Liver (tissue), 3 donors: ENCODE data around the gene CORT.

ENCODE experiments used
- CTCF ChIP-seq: fragments of 150-350 bp; IDR thresholded peaks from 2 replicates; pipeline ENCODE4 v1.5.1; 2017; ENCODE audit warnings: improper control_type of control experiment, low read depth, low read length; ENCODE audit not compliant: missing input control
- GABPA ChIP-seq, 2 donors: IDR thresholded peaks in 1 of 2; conservative IDR thresholded peaks in 1 of 2; 2 replicates each; pipeline ENCODE4 v1.6.1; 2016; ENCODE audit warnings: antibody characterized with exemption in 2 of 2, mild to moderate bottlenecking in 1 of 2, moderate library complexity in 1 of 2
- HNF4G ChIP-seq: IDR thresholded peaks from 2 replicates; pipeline ENCODE4 v1.6.1; 2016; ENCODE audit warnings: antibody characterized with exemption
- JUND ChIP-seq, 2 donors: IDR thresholded peaks; 2 replicates each; pipeline ENCODE4 v1.6.1; 2016; ENCODE audit warnings: antibody characterized with exemption in 2 of 2
- REST ChIP-seq: IDR thresholded peaks from 2 replicates; pipeline ENCODE4 v1.6.1; 2016; ENCODE audit warnings: antibody characterized with exemption, mild to moderate bottlenecking
- SP1 ChIP-seq: IDR thresholded peaks from 2 replicates; pipeline ENCODE4 v1.6.1; 2018; ENCODE audit warnings: antibody characterized with exemption, mild to moderate bottlenecking
- TAF1 ChIP-seq: conservative IDR thresholded peaks from 2 replicates; pipeline ENCODE4 v1.6.1; 2016; ENCODE audit warnings: antibody characterized with exemption, mild to moderate bottlenecking
- donor health status: healthy.
- donor health status: healthy.

- TF ChIP-seq CTCF (no peak), GABPA (IDR thresholded peaks at IDR 0.05 in 1 of 2, conservative IDR thresholded peaks at IDR 0.05 in 1 of 2) (no peak), HNF4G (no peak), REST (no peak), TAF1 (no peak), SP1 (no peak), JUND (IDR thresholded peaks at IDR 0.05) (no peak)
Observed at GRCh38 chr1:10444248-10444647, 5.6 kb upstream of the CORT start.
